Measurements from ENCODE around the gene MAPK8.

MAPK8 gene

DNA sequence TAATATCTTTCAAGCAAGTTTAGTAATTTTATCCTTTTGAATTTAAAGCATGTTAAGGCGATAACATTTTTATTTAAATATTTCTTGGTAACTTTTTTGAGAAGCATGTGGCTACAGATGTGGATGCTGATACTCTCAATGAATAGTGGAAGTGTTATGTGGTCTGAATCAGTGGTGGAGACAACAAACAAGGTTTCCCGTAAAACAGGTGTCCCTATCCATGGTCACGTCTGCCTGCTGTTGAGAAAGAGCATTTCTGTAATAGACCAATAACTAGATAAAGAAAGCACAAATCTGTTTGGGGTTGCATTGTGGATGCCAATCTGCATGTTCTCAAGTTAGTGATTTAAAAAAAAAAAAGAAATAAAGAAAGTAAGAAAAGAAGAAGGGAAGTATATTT is 13.9 kb upstream of the MAPK8 start:
- no peak for DNase-seq

DNA sequence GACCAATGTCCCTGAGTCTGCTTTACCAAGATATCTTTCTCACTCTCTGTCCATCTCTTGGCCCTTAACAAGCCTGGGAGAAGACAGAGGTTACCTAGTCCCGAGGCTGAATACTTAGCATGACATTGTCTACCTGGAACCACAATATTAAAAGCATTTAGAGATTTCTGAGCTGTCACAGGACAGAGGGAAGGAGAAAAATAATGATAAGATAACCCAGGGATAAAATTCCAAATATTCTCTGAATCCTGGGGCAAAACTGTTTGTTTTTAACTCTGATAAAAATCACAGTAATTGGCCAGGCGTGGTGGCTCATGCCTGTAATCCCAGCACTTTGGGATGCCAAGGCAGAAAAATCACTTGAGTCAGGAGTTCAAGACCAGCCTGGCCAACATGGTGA is 12.0 kb upstream of the MAPK8 start:
- no peak for DNase-seq

DNA sequence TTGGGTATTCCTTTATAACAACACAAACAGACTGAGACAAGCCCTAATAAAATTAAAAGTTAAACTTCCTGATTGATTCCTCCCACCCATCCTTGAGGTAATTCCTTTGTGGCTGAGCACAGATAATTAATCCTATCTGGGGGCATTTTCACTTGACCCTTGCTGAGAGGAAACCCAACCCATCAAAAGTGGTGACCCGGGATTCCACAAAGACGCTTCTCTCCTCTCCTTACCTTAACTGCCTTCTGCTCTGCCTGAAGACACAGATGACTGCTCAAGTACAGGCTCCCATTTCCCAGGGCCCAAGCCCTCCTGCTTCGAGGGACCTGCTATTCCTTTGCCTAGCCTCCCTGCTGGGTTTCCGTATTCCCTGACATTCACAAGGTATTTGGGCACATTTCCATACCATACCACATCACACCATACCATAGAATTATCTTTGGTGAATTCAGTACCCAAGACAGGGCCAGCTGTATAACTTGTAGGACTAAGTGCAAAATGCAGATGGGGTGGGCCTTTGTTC is 9.8 kb upstream of the MAPK8 start:
- no peak for DNase-seq

DNA sequence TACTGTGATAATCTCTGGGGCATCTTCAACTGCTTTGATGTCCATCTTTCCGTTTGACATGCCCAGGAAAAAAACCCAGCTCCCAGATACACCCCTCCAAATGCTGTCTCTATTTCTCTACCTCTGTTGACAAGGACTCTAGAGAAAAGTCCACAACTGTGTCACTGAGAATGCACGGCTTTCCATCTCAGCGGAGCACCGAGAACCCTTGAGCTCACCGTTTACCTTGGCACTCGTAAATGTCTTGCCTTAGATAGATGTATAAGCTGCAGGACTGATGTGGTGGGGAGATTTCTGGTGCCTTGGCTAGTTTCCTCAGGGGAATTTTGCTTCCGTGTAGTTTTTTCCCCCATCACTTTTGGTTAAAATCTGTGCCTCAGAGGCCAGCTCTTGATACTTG is 7.4 kb upstream of the MAPK8 start:
- no peak for DNase-seq

DNA sequence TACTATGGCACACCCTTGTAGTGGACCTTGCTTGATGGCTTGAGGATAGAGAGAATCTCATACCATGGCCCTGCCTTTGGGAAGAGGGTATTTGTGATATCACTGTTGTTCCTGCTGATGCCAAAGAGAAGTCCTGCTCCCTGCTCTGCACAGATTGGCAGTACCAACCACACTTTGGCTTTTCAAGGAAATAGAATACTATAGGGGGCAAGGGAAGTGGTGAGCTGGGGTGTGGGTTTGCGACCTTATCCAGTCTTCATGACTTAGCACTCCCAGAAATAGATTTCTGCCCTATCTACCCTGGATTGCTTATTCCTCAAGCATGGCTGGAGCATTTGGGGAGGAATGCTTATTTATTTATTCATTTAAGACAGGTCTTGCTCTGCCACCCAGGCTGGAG is 6.8 kb upstream of the MAPK8 start:
- DNase-seq: no peak

DNA sequence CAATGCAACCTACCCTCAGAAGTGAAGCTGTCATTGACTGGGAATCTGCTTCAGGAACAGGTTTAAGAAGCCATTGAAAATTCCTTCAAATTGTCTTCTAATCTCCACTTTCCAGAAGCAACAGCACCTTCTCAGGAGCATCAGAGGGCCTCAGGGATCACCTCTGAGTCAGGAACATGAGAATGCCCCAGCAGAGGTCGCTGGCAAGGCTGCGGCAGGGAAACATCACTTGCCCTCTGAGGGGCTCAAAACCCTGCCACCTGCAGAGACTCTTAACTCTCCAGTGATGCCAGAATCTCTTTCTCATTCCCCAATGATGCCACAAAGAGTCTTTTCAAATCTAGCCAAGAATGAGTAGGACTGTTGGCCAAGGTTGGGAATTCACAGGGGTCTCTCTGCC is 5.9 kb upstream of the MAPK8 start:
- no peak for DNase-seq

DNA sequence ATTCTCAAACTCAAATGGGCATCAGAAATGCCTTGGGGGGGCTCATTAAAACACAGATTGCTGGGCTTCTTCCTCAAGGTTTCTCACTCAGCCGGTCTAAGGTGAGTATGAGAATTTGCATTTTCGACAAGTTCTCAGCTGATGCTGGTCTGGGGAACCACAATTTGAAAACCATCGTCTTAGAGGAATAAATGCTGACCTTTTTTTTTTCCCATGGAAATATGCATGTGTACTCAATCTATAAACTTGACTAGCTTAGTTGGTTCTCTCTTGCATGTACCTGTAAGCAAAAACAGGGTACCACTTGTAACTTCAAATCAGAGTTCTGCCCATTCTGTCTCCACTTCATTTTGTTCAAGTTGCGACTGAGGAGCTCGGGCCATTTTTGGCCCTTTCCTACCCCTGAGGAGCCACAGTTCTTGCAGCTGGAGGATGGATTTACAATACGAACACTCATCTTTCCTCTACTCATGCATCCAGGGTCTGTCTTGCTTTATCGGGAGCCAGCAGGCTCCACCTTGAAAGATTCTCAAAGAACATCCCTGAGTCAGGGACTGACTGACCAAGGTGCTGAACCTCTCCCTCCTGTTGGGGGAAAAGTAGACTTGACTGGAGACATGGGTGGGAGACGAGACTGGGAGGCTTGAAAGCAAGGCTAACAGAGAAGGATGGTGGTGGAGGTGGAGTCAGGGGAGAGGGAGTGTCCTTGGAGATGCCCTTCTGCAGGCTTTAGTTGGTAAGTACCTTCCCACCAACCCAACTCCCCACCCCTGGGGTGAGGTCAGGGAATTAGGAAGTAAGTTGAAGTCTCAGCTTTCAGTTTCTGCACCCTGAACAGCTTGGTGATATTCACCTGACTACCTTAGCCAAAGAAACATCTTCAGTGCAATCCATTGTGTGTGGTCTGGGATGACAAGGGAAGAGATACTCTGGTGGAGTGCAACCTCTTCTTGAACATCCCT is 3.7 kb upstream of the MAPK8 start:
- DNase-seq: no peak

DNA sequence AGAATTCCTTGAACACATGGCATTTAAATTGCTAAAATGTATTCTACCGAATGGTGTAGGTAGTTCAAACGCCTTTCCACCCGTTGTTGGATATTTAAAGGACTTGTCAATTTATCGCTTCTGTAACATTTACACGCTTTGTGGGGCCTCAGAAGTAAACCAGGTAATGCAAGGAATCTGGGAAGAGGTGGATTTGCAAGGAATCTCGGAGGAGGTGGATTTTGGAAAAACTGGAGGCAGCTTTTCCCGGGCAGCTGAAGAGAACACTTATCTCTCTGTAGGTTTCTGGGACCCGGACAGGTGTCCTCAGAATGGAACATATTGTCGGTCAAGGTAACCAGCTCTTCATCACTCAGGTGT is 592 bp upstream of the MAPK8 start:
- no peak for DNase-seq

DNA sequence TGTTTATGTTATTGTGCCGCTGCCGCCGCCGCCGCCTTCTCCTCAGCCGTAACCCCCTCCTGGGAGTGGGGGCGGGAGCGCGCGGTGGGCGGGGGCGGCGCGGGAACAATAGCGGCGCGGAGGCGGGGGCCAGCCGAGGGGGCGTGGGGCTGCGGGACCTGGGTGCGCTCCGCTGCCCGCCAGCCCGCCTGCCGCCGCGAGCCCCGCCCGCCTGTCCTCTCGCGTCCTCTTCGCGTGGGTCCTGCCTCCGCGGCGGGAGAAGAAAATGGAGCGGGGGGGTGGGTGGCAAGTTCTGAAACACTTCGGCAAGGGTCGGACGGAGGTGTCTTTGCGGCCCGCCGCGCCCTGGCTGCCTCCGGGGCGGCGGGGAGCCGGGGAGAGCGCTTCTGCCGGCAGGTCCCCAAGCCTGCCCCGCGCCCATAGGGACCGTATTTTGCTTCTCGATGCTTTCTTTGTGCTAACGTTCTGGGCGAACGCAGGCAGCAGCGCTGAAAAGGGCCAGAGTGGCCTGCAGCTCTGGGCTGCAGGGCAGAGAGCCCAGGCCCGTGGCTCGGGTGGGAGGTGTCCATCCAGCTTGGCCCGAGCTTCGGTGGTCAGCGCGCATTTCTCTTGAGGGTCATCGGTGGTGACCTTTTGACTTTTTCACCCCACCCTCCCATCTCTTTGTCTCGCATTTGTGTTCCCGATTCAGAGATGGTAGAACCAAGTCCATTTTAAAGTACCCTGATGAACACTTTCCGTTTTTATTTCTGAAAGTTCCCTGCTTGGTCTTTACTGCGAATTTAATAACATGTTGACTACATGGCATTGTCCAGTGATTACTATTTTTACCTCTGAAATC is 613 bp downstream of the MAPK8 start:
- no peak for DNase-seq

DNA sequence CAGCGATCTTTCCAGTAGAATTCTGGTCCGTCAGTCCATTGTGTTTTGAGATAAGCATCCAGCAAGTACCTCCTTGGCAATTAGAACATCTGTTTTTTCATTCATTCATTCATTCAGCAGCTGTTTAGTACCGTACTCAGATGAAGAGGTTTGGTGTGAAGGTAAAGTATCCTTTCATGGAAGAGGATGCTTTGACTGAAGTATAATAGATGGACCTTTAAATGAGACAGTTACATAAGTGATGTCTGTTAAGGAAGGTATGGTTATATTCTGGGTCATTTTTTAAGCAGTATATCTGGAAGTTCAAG is 1.2 kb downstream of the MAPK8 start:
- DNase-seq: no peak

DNA sequence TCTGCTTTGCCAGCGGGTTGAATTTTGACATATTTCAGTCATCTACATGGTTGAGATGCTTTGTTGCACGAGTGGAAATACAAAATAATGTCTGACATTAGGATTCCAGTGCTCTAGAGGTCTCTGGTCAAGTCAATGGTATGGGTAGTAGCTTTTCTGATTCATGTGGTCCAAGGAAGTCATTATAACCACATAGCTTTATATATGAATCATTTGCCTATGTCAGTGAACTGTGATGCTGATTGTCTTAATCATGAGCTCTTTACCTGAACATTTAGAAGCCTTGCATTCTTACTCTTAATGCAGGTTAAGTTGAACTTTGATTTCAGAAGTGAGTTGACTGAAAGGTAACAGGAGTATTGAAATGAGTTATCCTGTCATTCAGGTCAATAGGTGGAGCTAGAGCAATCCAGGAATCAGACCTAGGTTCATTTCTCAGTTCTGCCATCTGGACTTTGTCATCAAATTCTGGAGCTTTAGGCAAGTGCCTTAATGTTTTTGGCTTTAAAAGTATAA is 3.3 kb downstream of the MAPK8 start:
- no peak for DNase-seq

DNA sequence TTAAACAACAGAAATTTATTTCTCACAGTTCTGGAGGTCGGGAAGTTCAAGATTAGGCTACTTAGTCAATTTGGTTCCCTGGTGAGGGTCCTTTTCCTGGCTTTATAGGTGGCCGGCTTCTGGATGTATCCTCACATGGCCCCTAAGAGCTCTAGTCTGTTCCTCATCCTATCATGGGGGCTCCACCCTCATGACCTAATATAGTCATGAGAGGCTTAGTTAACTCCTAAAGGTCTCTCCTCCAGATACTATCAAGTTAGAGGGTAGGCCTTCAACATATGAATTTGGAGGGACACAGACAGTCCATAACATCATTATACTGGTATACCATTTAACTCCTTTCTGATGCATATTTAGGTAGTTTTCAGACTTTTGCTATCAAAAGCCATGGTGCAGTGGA is 7.6 kb downstream of the MAPK8 start:
- no peak for DNase-seq

DNA sequence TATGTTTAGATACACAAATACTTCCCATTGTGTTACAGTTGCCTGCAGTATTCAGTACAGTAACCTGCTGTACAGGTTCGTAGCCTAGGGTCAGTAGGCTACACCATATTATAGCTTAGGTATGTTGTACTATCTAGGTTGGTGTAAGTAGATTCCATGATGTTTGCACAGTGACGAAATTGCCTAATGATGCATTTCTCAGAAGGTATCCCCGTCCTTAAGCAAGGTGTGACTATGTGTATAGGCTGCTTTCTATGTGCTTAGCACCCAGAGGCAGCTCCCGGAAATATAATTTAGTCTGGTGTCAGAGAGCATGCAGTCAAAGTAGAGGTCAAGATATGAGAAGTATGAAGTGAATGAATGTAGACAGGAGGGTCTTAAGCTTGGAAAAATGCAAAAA is 9.8 kb downstream of the MAPK8 start:
- DNase-seq: no peak

DNA sequence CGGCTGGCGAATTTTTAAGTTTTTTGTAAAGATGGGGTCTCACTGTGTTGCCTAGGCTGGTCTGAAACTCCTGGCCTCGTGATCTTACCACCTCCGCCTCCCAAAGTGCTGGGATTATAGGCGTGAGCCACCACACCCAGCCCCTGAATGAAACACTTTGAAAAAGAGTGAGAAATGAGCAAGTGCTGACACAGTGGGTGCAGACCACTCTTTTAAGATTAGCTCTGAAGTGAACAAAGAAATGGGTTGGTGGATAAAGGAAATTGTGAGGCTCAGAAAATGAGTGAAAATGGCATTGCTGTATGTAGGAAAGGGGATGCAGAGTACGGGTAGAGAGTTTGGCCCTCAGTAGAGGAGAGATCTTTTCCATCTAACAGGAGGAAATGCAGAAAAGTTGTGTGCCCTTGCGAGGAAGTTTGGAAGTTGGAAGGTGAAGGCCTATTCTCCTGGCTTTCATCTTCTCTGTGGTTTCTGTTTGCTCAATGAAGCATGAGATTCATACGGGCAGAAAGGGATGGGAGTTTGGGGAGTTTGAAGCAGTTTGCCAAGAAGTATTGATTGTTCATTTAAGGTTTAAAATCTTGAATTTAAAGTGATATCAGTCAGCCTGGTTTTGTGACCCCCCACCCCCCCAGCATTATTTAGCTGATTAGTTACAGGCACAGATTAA is 11.0 kb downstream of the MAPK8 start:
- DNase-seq: no peak

DNA sequence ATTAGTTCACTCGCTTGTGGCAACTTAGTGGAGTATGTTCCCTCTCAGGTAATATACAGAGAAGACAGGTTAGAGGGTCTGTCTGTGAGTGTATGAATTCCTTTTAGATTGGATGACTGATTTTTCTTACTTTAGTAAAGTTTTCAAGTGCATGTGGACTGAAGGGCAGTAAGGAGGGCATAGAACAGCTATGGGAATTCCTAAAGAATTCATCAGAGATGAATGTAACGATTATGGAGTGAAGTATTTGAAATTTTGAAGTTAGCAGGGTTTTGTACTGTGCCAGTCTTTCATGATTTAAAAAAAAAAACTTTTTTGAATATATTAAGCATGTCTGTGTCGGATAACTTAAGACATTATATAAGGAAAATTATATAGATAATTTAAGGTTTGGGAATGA is 15.5 kb downstream of the MAPK8 start:
- DNase-seq: no peak

DNA sequence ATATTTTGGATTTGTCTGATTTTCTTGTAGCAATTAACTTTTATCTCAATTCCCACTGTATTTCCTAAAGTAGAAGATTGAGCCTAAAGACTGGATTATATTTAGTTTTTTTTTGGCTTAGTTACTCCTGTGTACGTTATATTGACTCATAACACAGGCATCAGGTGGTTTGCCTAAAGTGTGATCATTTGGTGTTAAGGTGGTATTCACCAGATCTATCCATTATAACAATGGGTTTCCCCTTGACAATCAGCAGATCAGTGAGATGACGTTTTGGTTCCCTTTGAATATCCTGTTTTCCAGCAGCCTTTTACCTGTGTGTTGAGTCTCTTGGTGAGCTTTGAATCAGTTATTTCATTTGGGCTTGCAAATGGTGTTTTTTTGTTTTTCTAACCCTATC is 18.1 kb downstream of the MAPK8 start:
- DNase-seq: no peak

DNA sequence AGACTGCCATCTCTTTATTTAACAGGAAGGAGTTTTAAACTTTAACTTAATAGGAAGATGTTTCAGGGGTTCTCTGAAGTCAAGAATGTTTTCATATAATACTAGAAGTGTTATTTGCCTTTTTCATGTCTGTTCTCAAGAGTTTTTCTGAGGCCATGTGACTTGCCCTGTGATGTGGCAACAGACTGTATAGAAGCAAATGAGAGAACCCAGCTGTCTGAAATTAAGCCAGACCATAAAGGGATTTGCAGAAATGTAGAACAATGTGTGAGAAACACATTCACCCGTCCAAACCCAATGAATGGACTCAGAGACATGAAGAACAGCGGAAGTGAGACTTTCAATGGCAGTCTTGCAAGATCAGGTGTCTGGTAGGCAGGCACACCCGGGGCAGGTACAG is 23.8 kb downstream of the MAPK8 start:
- DNase-seq: no peak

DNA sequence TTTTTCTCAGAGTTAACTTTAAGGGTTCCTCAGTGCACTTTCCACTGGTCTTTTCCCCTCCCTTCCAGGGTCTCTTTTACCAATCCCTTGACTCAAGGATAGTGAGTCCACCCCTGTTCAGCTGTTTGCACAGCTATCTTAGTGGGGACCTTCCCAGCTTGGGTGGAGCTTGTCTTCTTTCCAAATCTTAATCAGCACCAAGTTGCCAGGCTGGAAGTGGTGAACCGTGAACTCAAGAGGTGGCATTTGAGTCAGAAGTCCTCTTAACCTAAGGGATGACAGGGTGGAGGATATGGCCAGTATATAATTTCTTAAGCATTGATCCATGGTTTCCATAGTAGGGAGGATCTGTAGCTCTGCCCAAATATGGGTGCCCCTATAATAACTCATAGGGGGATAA is 25.0 kb downstream of the MAPK8 start:
- no peak for DNase-seq

DNA sequence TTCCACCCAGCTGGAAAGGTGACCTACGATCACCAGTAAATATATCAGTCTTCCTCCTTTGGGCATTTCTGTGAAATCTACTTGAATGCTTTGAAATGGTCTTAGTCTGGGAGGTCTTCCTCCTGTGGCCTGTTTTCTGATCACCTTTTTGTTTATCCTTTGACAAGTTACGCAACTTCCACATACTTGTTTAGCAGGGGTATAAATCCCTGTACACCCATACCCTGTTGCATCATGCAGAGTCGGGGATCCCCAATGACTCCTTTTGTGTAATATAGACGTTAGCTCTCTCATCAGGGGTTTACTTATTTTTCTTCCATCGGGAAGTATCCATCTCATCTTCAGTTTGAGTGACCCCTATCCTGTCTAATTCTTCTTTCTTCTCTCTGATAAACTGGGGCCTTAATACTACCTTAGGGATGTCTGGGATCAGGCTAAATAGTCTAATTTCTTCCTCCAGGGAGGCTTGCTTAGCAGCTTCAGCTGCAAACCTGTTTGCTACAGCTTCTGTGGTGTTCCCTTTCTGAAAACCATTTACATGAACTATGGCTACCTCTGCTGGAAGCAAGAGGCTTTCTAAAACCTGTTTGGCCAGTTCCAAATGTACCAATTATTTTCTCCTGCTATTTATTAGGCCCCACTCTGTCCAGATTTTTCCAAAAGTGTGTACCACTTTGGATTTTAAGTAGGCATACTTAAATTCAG is 25.8 kb downstream of the MAPK8 start:
- DNase-seq: peak; percentile 53

DNA sequence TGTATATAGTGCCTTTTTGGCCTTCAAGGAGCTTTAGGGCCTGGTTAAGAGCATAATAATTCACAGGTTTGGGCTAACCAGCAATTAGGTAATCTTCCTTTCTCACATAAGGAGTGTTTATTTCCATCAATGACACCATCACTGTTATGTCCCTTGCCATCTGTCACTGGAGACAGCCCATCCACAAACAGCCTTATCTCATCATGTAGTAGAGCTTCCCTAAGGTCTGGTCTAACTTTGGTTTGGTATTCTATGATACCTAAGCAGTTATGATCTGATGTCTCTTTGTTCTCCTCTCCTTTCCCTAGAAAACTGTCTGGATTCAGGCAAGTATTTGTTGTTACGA is 26.4 kb downstream of the MAPK8 start:
- no peak for DNase-seq

DNA sequence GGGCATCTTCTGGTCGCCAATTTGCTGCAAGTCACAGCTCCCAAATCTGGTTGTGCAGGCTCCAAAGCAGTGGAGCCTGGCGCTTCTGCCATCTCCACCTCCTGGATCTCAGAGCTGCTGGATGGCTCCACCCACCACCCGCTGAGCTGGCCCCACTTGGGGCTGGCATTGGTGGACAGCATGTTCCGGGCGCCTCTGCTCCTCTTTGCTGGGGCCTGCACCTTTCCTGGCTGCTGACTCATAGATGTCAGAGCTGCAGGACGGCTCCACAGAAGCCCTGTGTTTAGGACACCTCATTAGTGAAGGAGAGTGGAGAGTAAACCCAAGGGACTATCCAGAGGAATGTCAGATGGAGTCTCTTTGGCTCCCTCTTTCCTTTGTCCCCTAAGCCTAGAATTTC is 27.4 kb downstream of the MAPK8 start:
- no peak for DNase-seq

DNA sequence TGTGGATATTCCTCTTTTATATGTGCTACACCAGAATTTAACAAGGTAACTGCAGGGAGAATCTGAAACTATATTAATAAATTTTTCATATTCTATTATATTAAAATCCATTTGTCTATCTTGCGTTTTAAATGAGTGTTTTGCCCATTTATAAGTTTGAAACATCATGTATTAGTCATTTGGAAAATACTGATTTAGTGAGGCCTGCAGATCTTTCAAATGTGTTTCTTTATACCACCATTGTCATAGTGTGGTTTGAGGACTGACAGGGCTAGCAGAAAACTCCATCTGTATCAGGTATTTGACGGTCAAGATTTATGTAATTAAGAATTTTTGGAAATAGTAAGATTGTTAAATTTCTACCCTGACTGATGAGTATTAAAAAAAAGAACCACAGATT is 29.3 kb downstream of the MAPK8 start:
- no peak for DNase-seq

All from NCI-H510A treated with DMSO at 0.1 percent for 48 hours (cell line).